ENCODE results near the gene HES5. TPM values are rescaled to one million over a fixed set of nuclear protein-coding genes. Genes with fewer than 3 reads are reported as not detected.
A peak's percentile ranks its signal among the peaks of the same experiment; 100 is the strongest.

The HES5 gene
- total RNA-seq, 1 experiment from 2014 or later: not detected

- Mint-ChIP-seq H3K36me3 (ENCODE audit: insufficient read depth in 1 of 3, low read depth in 3 of 3) (no peaks in the 10 kb centered on the region), H3K27me3 (ENCODE audit: low read depth) (peaks cover 48% of the 10 kb centered on the region), H3K4me3 (peak overlapping the region in 1 of 2 experiments; percentile 14; a peak in 1 of 5 replicates)
Measured at GRCh38 chr1:2541619-2542245, 11.7 kb upstream of the HES5 start.

More at GRCh38 chr1:2541619-2542245, 11.7 kb upstream of the HES5 start:
- H4K8ac ChIP-seq (replicated peaks; ENCODE audit: insufficient read length, low read depth, low read length): no peak overlapping the region
- no peak overlapping the region for H4K91ac ChIP-seq (ENCODE audit: insufficient read length, low read depth, low read length)
- H2BK15ac ChIP-seq (ENCODE audit: low read depth, low read length): no peak overlapping the region
- H3K56ac ChIP-seq (ENCODE audit: insufficient read length, low read depth, low read length): no peak overlapping the region
- no peak overlapping the region for H4K5ac ChIP-seq (ENCODE audit: insufficient read length, low read depth, low read length)
- H2AK5ac ChIP-seq (ENCODE audit: insufficient read length, low read length): no peak overlapping the region
- no peak overlapping the region for H3K23ac ChIP-seq (ENCODE audit: insufficient read length, low read depth, low read length)
- H4K20me1 ChIP-seq (ENCODE audit: control insufficient read depth, insufficient read depth, insufficient read length): no peaks in the 10 kb centered on the region
- H3K27me3 ChIP-seq (ENCODE audit: insufficient read depth, low read length): no peaks in the 10 kb centered on the region; the same call in 1 of the 2 replicates
- no peak overlapping the region for H2BK5ac ChIP-seq (ENCODE audit: insufficient read length, low read length)
- peaks cover 5% of the 10 kb centered on the region for H3K23me2 ChIP-seq (ENCODE audit: insufficient read length, low read depth, low read length, poor library complexity, severe bottlenecking)
- Mint-ChIP-seq H3K27ac (no peak overlapping the region), H3K9me3 (peaks cover 0 to 2% of the 10 kb centered on the region in 2 experiments; a peak in 2 of 5 replicates), H3K4me1 (peaks cover 3 to 20% of the 10 kb centered on the region in 2 experiments; a peak in 2 of 4 replicates)
- no peaks in the 10 kb centered on the region for H3K79me2 ChIP-seq (ENCODE audit: insufficient read depth, low read length)
- H3K27ac ChIP-seq (ENCODE audit: insufficient read length, low read depth, low read length): no peak overlapping the region
- H3K9me3 ChIP-seq (ENCODE audit: control insufficient read depth, low read depth, low read length): no peaks in the 10 kb centered on the region
- TF ChIP-seq CTCF (conservative IDR thresholded peaks at IDR 0.05): no peak
- no peak overlapping the region for H3T11ph ChIP-seq (ENCODE audit: low read length)
- H3K4ac ChIP-seq (ENCODE audit: low read depth, low read length): no peak overlapping the region
- no peak overlapping the region for H2BK20ac ChIP-seq (ENCODE audit: low read depth, low read length, poor library complexity, severe bottlenecking)
- no peak overlapping the region for H2BK12ac ChIP-seq (ENCODE audit: insufficient read length, low read depth, low read length)
- no peak overlapping the region for H2BK120ac ChIP-seq (ENCODE audit: low read depth, low read length, poor library complexity, severe bottlenecking)
- H3K4me1 ChIP-seq (ENCODE audit: insufficient read depth, low read length): no peaks in the 10 kb centered on the region
- H3K18ac ChIP-seq (ENCODE audit: insufficient read length, low read depth, low read length): no peak overlapping the region
- H3K4me2 ChIP-seq (ENCODE audit: insufficient read depth, insufficient read length, low read length): no peak overlapping the region
- no peak for DNase-seq
- H2AFZ ChIP-seq (ENCODE audit: low read length): no peak overlapping the region
- WGBS (ENCODE audit: extremely low coverage, insufficient read length, low lambda C conversion rate): no CpG with 5 or more reads among the region's 25 CpGs
- no peak overlapping the region for H3K14ac ChIP-seq (ENCODE audit: insufficient read depth, low read length)
- H3K9ac ChIP-seq (ENCODE audit: extremely low read depth, insufficient read length, low read length): no peak overlapping the region
- H3K79me1 ChIP-seq (ENCODE audit: insufficient read depth, low read depth, low read length, poor library complexity, severe bottlenecking): no peaks in the 10 kb centered on the region
